ENCODE measurements around the gene GAB3.

DNA sequence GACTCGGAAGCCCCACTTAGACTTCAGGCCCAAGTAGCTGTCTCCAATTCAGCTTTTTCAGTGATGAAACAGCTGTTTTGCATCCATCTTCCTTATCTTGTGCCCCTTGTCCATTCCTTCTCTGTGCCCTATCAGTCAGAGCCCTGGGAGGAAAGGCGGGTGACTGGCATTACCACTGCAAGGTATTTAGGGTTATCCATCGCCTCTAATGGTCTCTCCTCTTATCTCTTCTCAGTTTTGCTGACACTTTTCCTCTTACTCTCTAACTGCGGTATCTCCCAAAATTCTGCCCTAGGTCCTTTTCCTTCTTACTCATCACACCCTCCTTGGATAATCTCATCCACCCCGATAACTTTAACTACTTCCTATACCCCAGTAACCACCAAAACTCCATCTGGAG, 13.7 kb downstream of the GAB3 start:
- TF ChIP-seq EZH2 (IDR thresholded peaks at IDR 0.05; ENCODE audit: borderline replicate concordance, insufficient read depth, low read length, poor library complexity, severe bottlenecking) (no peak), TAF1 (IDR thresholded peaks at IDR 0.05; ENCODE audit: low read depth) (no peak), EP300 (conservative IDR thresholded peaks at IDR 0.05; ENCODE audit: poor library complexity, severe bottlenecking) (no peak), MXI1 (conservative IDR thresholded peaks at IDR 0.05; ENCODE audit: poor library complexity, severe bottlenecking) (no peak)
- TF ChIP-seq, protein P1, sequence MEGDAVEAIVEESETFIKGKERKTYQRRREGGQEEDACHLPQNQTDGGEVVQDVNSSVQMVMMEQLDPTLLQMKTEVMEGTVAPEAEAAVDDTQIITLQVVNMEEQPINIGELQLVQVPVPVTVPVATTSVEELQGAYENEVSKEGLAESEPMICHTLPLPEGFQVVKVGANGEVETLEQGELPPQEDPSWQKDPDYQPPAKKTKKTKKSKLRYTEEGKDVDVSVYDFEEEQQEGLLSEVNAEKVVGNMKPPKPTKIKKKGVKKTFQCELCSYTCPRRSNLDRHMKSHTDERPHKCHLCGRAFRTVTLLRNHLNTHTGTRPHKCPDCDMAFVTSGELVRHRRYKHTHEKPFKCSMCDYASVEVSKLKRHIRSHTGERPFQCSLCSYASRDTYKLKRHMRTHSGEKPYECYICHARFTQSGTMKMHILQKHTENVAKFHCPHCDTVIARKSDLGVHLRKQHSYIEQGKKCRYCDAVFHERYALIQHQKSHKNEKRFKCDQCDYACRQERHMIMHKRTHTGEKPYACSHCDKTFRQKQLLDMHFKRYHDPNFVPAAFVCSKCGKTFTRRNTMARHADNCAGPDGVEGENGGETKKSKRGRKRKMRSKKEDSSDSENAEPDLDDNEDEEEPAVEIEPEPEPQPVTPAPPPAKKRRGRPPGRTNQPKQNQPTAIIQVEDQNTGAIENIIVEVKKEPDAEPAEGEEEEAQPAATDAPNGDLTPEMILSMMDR (IDR thresholded peaks at IDR 0.05; ENCODE audit: poor library complexity, severe bottlenecking), result no peak
- TF ChIP-seq, protein P2, sequence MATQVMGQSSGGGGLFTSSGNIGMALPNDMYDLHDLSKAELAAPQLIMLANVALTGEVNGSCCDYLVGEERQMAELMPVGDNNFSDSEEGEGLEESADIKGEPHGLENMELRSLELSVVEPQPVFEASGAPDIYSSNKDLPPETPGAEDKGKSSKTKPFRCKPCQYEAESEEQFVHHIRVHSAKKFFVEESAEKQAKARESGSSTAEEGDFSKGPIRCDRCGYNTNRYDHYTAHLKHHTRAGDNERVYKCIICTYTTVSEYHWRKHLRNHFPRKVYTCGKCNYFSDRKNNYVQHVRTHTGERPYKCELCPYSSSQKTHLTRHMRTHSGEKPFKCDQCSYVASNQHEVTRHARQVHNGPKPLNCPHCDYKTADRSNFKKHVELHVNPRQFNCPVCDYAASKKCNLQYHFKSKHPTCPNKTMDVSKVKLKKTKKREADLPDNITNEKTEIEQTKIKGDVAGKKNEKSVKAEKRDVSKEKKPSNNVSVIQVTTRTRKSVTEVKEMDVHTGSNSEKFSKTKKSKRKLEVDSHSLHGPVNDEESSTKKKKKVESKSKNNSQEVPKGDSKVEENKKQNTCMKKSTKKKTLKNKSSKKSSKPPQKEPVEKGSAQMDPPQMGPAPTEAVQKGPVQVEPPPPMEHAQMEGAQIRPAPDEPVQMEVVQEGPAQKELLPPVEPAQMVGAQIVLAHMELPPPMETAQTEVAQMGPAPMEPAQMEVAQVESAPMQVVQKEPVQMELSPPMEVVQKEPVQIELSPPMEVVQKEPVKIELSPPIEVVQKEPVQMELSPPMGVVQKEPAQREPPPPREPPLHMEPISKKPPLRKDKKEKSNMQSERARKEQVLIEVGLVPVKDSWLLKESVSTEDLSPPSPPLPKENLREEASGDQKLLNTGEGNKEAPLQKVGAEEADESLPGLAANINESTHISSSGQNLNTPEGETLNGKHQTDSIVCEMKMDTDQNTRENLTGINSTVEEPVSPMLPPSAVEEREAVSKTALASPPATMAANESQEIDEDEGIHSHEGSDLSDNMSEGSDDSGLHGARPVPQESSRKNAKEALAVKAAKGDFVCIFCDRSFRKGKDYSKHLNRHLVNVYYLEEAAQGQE (IDR thresholded peaks at IDR 0.05; ENCODE audit: borderline replicate concordance), result no peak
